GM19455 (cell line): ENCODE results near the gene EMSY.
"Not testable (repeated sequence)": the region's sequence is repeated elsewhere in the genome, so short reads cannot be mapped to it uniquely, and the experiment has no call there.

Experiments used
- ATAC-seq: cut with Tn5 transposase; IDR thresholded peaks from one replicate; pipeline ENCODE4 v1.9.1; 2021; ENCODE audit not compliant: unreplicated experiment

EMSY gene

DNA sequence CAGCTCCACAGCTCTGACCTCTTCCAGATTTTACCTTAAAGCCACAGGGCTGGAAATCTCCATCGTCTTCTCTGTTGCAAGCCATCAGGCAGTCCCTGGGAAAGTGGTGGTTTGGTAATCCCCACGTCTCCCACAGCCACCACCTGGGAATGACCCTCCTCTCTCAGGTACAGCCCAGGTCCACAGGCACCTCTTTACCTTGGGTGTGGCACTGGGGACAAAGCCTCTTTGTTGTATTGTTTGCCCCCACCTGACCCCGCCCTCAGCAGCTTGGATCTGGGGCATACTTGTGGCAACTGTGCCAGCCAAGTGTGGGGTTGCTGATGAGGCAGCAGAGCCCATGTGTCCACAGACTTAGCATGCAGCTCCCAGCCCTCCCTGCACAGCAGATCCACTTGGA lies 148.1 kb downstream of the EMSY start:
- no peak for ATAC-seq

DNA sequence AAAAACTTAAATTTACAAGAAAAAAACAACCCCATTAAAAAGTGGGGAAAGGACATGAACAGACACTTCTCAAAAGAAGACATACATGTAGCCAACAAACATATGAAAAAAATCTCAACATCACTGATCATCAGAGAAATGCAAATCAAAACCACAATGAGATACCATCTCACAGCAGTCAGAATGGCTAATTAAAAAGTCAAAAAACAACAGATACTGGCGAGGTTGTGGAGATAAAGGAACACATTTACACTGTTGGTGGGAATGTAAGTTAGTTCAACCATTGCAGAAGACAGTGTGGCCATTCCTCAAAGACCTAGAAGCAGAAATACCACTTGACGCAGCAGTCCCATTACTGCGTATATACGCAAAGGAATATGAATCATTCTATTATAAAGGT lies 150.3 kb downstream of the EMSY start:
- ATAC-seq: not testable (repeated sequence)

DNA sequence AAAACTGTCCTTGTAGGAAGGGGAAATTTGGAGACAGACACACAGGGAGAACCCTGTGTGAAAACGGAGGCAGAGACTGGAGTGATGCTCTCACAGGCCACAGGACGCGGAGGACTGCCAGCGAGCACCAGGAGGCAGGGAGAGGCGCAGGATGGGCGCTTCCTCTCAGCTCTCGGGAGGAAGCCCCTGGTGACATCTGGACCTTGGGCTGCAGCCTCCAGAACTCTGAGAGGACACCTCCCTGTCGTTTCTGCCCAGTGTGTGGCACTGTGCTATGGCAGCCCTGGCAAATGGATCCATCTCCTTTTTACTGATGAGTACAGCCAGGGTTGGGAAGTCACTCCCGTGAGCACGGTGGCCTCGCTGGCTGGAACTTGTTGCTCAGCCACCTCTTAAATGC lies 151.8 kb downstream of the EMSY start:
- ATAC-seq: no peak

DNA sequence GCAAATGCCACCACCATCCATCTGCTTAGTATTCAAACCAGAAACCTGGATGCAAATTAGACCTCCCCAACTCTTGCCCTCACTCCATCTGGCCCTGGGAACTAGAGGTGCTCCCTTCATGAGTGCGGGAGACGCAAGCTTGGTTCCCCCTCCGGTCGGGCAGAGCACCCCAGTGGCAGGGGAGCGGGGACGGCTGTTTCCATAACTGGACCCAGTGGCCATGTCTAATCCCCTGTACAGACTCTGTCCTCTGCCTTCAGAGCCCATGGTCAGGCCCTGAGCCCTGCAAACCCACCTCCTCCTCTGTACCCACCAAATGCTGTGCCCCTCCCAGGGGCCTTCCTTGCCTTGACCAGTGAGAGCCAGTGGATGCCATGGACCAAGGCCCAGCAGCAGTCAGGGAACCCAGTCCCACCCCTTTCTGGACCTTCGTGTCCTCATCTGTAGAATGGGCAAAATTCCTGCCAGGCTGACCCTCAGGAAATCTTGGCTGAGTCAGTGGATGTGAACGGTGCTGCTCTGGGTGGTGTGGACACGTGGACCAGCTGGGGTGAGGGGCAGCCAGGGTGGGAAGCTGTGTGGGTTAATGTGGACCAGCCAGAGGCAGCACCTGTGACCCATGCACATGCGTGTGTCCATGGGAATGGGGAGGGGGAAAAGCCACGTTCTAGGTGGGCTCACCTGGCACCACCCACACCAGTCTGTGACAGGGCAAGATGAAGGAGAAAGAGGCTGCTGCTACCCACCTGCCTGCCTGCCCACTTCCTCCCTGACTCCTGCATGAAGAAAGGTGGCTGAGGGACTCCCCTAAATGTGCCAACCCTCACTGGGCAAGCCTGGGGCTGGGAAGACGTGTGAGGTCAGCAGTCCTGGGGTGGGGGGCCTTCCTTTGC lies 153.0 kb downstream of the EMSY start:
- no peak for ATAC-seq

DNA sequence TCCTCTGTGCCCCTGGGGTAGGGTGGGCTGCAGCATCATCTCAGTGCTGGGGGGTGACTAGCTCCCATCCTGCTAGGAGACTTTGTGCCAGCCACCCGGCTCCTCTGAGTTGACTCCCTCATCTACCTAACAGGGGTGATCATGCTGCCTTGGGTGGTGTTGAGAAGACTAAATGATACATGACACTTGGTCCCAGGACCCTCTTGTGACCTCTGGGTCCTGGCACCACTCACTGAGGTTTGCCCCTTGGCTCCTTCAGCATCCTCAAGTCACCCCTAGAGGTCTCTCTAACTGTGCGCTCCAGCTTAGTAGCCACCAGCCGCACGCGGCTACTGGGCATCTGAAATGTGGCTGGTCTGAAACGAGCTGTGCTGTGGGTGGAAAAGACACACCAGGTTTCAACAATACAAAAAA lies 153.6 kb downstream of the EMSY start:
- no peak for ATAC-seq

DNA sequence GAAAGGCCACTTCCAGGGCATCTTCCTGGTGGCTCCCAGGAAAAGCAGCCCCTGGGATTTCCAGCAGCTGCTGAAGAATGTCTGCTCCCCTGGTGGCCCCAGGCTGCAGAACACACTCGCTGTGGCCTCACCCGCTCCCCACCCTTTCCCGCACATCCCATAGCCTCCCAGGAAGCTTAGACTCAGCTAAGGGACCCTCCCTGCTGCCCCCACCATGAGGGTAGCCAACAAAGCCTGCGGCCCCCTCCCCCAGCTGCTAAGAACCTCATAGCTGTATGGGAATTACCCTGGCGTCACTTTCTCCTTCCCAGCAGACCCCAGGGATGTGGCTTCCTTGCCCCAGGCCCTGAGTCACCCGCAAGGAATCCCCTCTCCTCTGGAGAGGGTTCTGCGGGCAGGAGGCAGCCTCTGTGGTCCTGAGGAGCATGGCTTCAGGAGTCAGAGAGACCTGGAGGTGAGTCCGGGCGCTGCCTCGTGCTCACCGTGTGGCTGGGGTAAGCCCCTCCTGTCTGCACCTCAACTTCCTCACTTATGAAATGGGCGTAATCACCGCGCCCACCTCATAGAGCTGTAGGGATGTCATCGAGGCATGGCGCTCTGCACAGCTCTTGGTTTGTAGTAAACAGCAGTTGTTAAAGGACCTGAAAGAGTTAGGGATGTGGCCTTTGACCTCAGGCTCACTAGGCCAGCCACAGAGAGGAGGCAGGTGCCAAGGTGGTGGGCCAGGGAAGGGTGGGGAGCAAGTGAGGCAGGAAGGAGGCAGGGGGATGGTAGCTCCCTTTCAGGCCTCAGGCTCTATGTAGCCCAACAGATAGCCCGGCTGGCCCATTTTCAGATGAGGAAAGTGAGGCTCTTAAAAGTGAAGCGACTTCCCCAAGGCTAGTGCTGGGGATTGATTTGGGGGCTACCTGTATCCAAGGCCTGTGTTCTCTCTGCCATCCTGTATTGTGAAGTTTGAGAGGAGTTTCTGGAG lies 154.5 kb downstream of the EMSY start:
- no peak for ATAC-seq

DNA sequence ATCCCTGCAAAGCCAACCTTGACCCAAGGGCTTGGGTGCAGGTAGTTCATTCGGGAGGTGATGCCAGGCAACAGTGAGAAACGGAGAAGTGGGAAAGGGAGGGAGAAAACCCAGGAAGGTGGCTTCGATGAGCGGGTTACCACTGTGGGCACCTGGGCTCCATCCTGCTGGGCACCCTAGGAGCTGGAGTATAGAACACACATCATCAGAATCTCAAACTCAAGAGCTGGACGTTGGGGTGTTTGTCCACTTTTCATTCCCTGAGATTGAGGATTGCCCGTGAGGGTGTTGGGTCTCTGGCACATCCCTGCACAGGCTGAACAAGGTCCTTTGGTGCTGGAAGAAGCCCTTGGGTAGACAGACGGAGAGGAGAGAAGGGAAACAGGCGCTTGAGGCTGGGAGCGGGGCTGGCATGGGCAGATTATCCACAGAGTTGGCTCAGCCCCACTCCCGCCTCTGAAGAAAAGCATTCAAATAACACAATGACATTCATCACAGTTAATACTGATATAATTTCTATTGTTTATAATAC lies 155.4 kb downstream of the EMSY start:
- ATAC-seq: no peak

DNA sequence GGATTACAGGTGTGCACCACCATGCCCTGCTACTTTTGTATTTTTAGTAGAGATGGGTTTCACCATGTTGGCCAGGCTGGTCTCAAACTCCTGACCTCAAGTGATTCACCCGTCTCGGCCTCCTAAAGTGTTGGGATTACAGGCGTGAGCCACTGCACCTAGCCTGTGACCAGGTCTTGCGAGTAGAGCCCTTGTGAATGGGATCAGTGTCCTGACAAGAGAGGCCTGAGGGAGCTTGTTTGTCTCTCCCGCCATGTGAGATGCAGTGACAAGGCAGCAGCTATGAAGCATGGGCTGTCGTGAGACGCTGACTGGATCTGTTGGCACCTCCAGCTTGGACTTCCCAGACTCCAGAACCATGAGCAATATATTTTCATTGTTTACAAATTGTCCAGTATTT lies 156.5 kb downstream of the EMSY start:
- ATAC-seq: no peak

DNA sequence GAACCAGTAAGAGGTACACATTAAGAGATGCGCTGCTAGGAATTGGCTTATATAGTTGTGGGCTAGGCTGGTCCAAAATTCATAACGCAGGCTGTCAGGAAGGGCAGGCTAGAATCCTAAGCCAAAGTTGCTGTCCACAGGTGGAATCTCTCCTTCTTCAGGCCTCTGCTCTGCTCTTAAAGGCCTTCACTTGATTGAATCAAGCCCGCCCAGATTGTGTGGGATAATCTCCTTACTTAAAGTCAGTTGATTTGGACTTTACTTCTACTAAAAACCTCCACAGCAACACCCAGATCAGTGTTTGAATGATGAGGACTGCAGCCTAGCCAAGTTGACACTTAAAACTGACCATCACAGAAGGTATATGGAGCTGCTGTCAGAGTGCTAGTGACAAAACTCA lies 156.9 kb downstream of the EMSY start:
- ATAC-seq: no peak

DNA sequence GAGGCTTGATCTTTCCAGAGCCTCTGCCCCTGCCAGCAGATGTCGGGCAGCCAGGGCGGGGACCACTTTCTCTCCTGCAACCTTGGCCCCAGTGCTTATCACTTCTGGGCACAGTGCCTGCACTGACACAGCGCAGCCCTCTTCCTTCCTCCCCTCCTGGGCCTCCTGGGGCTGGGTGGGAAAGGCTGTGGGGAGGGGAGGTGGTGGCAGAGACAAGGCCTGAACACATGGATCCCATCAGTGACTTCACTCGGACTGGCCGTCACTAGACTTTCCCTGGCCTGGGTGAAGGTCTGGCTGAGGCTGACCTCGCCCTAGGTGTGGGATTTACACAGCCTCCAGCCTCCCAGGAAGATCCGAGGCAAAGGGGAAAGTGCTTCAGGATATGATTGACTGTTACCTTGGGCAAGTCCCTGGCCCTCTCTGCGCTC lies 157.6 kb downstream of the EMSY start:
- no peak for ATAC-seq
